ENCODE data around the gene ZDHHC14.

GRCh38 chr6:157459327-157459726 lies 78.3 kb downstream of the ZDHHC14 start:
- TF ChIP-seq CTCF (IDR thresholded peaks at IDR 0.05; ENCODE audit: insufficient read depth, low read length) = no peak
- no peak for TF ChIP-seq REST (IDR thresholded peaks at IDR 0.05; ENCODE audit: insufficient replicate concordance, low read depth)
